ENCODE measurements around the gene XRCC4. TPM values are rescaled to one million over a fixed set of nuclear protein-coding genes. Genes with fewer than 3 reads are reported as not detected.

XRCC4 gene
- total RNA-seq, 1 donor from 2014 or later = 12.1 TPM

DNA sequence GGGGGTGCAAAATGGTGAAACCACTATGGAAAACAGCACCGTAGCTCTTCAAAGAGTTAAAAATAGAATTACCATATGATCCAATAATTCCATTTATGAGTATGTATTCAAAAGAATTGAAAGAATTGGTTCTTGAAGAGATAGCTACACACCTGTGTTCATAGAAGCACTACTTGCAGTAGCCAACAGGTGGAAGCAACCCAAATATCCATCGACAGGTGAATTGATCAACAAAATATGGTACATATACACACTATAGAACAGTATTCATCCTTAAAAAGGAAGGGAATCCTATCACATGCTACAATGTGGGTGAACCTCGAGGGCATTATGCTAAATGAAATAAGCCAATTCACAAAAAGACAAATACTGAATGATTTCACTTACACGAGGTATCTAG, 308.5 kb downstream of the XRCC4 start:
- Mint-ChIP-seq H3K27ac (no peak overlapping the region), H3K4me1 (peaks cover 8% of the 10 kb centered on the region), H3K27me3 (ENCODE audit: low read depth) (no peaks in the 10 kb centered on the region), H3K9me3 (peaks cover 24% of the 10 kb centered on the region), H3K36me3 (peaks cover 2% of the 10 kb centered on the region), H3K4me3 (no peak overlapping the region)
- TF ChIP-seq, protein P1, sequence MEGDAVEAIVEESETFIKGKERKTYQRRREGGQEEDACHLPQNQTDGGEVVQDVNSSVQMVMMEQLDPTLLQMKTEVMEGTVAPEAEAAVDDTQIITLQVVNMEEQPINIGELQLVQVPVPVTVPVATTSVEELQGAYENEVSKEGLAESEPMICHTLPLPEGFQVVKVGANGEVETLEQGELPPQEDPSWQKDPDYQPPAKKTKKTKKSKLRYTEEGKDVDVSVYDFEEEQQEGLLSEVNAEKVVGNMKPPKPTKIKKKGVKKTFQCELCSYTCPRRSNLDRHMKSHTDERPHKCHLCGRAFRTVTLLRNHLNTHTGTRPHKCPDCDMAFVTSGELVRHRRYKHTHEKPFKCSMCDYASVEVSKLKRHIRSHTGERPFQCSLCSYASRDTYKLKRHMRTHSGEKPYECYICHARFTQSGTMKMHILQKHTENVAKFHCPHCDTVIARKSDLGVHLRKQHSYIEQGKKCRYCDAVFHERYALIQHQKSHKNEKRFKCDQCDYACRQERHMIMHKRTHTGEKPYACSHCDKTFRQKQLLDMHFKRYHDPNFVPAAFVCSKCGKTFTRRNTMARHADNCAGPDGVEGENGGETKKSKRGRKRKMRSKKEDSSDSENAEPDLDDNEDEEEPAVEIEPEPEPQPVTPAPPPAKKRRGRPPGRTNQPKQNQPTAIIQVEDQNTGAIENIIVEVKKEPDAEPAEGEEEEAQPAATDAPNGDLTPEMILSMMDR (IDR thresholded peaks at IDR 0.05; ENCODE audit: unreplicated experiment) = no peak
- no peak for DNase-seq (ENCODE audit: low spot score in 2 of 2, unreplicated experiment in 2 of 2)

DNA sequence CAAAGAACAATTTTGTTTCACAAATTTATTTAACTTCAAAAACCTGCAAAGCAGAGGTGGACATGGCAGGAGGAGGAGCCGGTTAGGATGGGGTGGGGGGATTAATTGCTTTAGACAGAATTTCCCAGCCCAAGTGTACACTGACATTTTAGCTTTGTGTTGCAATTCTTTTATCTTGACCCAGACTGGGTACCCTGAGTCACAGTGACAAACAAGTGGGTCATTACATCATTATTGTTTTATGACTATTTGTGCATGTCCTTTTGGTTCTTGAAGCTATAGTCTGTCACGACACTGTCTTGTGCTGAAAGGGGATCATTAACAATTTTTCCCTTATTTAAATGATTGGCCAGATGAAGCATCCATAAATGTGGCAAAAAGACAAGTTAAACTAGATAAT, 309.7 kb downstream of the XRCC4 start:
- H3K27me3 Mint-ChIP-seq (ENCODE audit: low read depth) = no peaks in the 10 kb centered on the region
- DNase-seq (ENCODE audit: low spot score in 2 of 2, unreplicated experiment in 2 of 2) = no peak
- TF ChIP-seq, protein P1 (IDR thresholded peaks at IDR 0.05; ENCODE audit: unreplicated experiment) = no peak
- H3K4me1 Mint-ChIP-seq = peaks cover 8% of the 10 kb centered on the region
- H3K4me3 Mint-ChIP-seq = no peak overlapping the region
- H3K36me3 Mint-ChIP-seq = peaks cover 2% of the 10 kb centered on the region
- H3K27ac Mint-ChIP-seq = no peak overlapping the region
- peaks cover 24% of the 10 kb centered on the region for H3K9me3 Mint-ChIP-seq

DNA sequence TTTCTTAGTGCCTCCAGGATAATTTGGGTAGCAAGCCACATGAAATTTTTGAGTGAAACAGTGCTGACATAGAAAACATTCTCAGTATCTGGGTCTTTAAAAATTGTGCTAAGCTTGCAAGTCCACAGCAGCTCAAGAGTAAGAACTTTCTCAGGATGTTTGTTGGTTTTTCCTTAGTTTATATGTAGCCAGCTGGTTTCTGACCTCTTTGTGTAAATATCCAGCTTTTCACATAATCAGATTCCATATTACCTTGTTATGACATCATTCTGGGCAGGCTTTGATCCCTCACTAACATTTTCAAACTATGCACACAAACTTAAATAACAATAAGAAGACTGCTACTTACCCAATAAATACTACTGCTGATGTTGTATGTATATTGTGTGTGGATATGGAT, 311.3 kb downstream of the XRCC4 start:
- TF ChIP-seq, protein P1 (IDR thresholded peaks at IDR 0.05; ENCODE audit: unreplicated experiment) = no peak
- H3K4me1 Mint-ChIP-seq = peaks cover 8% of the 10 kb centered on the region

DNA sequence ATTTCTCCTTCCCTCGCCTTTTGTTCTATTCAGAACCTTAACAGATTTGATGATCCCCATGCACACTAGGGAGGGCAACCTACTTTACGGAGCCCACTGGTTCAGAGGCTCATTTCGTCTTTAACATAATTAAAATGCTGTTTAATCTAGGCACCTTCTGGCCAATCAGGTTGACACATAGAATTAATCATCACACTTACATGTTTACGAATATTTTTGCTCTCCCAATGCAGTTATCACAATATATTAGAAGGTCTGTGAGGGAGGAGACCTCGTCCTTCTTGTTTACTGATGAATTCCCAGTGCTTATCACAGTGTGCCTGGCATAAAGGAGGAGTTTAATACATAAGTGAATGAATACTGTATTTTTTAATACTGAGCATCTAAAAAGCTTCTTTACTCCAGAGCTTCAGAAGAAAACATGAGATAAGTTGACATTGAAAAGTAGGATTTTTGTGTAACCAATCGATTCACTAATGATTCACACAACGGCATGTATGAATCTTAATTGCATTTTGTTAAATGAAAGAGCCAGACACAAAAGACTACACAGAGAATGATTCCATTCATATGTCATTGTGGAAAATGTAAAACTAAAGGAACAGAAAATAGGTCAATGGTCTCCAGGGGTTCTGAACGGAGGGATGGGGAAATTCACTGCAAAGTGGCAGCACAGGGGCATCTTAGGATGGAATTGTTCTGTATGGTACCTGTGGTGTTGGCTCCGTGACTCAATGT, 315.6 kb downstream of the XRCC4 start:
- no peaks in the 10 kb centered on the region for H3K9me3 Mint-ChIP-seq
- TF ChIP-seq, protein P1 (IDR thresholded peaks at IDR 0.05; ENCODE audit: unreplicated experiment) = no peak
- peaks cover 3% of the 10 kb centered on the region for H3K4me1 Mint-ChIP-seq
- H3K4me3 Mint-ChIP-seq = no peak overlapping the region
- DNase-seq (ENCODE audit: low spot score in 2 of 2, unreplicated experiment in 2 of 2) = no peak
- H3K36me3 Mint-ChIP-seq = no peaks in the 10 kb centered on the region
- no peaks in the 10 kb centered on the region for H3K27me3 Mint-ChIP-seq (ENCODE audit: low read depth)
- H3K27ac Mint-ChIP-seq = no peak overlapping the region

More for the DNA sequence above, 311.3 kb downstream of the XRCC4 start:
- Mint-ChIP-seq H3K4me3 (no peak overlapping the region), H3K36me3 (no peaks in the 10 kb centered on the region), H3K27me3 (ENCODE audit: low read depth) (no peaks in the 10 kb centered on the region), H3K9me3 (peaks cover 14% of the 10 kb centered on the region), H3K27ac (no peak overlapping the region)
- no peak for DNase-seq (ENCODE audit: low spot score in 2 of 2, unreplicated experiment in 2 of 2)

GRCh38 chr5:83393504-83393866, 316.1 kb downstream of the XRCC4 start:
- Mint-ChIP-seq H3K27ac (no peak overlapping the region), H3K4me3 (no peak overlapping the region), H3K36me3 (no peaks in the 10 kb centered on the region), H3K9me3 (no peaks in the 10 kb centered on the region), H3K27me3 (ENCODE audit: low read depth) (no peaks in the 10 kb centered on the region), H3K4me1 (peaks cover 3% of the 10 kb centered on the region)
- no peak for DNase-seq (ENCODE audit: low spot score in 2 of 2, unreplicated experiment in 2 of 2)
- TF ChIP-seq, protein P1 (IDR thresholded peaks at IDR 0.05; ENCODE audit: unreplicated experiment) = no peak
